SHP77 treated with DMSO at 0.1 percent for 48 hours (cell line): Measurements from ENCODE around the gene KRTAP5-10.
"Not testable (repeated sequence)": the region's sequence is repeated elsewhere in the genome, so short reads cannot be mapped to it uniquely, and the experiment has no call there.

Experiments
- DNase-seq: peaks from one replicate; lab custom pipeline; 2025; lab: John Stamatoyannopoulos, UW

Gene KRTAP5-10

GRCh38 chr11:71542879-71543777, 22.2 kb upstream of the KRTAP5-10 start:
- no peak for DNase-seq

GRCh38 chr11:71543866-71544265, 21.5 kb upstream of the KRTAP5-10 start:
- no peak for DNase-seq

GRCh38 chr11:71544525-71545214, 20.7 kb upstream of the KRTAP5-10 start:
- no peak for DNase-seq

- no peak for DNase-seq
Measured at GRCh38 chr11:71545405-71545966, 19.9 kb upstream of the KRTAP5-10 start.

GRCh38 chr11:71548120-71548519, 17.2 kb upstream of the KRTAP5-10 start, which contains the start of gene KRTAP5-9:
Gene KRTAP5-9, plus strand, starts transcription at chr11:71548420. Its CDS starts 238 bp downstream, at chr11:71548658.
- no peak for DNase-seq

- no peak for DNase-seq
Measured at GRCh38 chr11:71548716-71549151, 16.6 kb upstream of the KRTAP5-10 start.

- DNase-seq: no peak
Measured at GRCh38 chr11:71551711-71552110, 13.7 kb upstream of the KRTAP5-10 start.

- DNase-seq: no peak
Measured at GRCh38 chr11:71554996-71555395, 10.4 kb upstream of the KRTAP5-10 start.

GRCh38 chr11:71555508-71555907, 9.9 kb upstream of the KRTAP5-10 start:
- DNase-seq: no peak

GRCh38 chr11:71556018-71556417, 9.3 kb upstream of the KRTAP5-10 start:
- no peak for DNase-seq

- DNase-seq: no peak
Measured at GRCh38 chr11:71557257-71557656, 8.1 kb upstream of the KRTAP5-10 start.

- DNase-seq: no peak
Measured at GRCh38 chr11:71558996-71559395, 6.4 kb upstream of the KRTAP5-10 start.

GRCh38 chr11:71562120-71562519, 3.2 kb upstream of the KRTAP5-10 start:
- no peak for DNase-seq

- no peak for DNase-seq
Measured at GRCh38 chr11:71563406-71563805, 2.0 kb upstream of the KRTAP5-10 start.

GRCh38 chr11:71564430-71564829, 933 bp upstream of the KRTAP5-10 start:
- DNase-seq: no peak

GRCh38 chr11:71566081-71566620, 788 bp downstream of the KRTAP5-10 start:
- DNase-seq: no peak

GRCh38 chr11:71566626-71567599, 1.6 kb downstream of the KRTAP5-10 start:
- not testable (repeated sequence) for DNase-seq

GRCh38 chr11:71567633-71568032, 2.3 kb downstream of the KRTAP5-10 start:
- not testable (repeated sequence) for DNase-seq

GRCh38 chr11:71568704-71569349, 3.5 kb downstream of the KRTAP5-10 start:
- no peak for DNase-seq

- not testable (repeated sequence) for DNase-seq
Measured at GRCh38 chr11:71571101-71571850, 5.9 kb downstream of the KRTAP5-10 start.
